ENCODE results near the gene CPTP.
A peak's percentile ranks its signal among the peaks of the same experiment; 100 is the strongest.

Gene CPTP

DNA sequence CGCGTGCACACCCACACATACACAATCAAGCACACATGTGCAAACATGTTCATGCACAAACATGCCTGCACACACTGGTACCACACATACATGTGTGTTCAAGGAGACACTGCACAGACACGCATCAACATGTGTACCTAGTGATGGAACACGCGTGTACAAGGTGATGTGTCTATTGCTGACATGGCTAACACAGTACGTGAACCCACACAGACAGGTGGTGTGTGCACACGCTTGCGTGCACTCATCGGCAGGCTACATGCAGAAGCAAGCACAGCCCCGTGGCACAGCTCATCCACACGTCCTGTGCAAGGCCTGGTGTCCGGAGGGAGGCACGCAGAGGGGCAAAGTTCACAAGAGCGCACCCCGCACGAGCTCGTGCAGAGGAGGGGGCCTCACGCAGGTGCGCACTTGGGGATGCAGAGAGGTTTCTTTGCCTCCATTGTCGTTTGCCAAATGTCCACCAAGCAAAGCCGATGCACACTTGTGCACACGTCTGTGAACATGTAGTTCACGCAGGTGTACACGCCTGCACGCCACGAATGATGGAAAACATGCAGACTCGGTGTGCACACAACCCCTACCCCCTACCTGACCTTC is 17.8 kb upstream of the CPTP start:
- H3K36me3 ChIP-seq (ENCODE audit: insufficient read depth, low read length), result peaks cover 8% of the 10 kb centered on the region; the same call in 1 of the 2 replicates
- H3K9me2 ChIP-seq (replicated peaks; ENCODE audit: low read depth, low read length), result no peaks in the 10 kb centered on the region
- peak overlapping the region; percentile 85 for H3K4me2 ChIP-seq (ENCODE audit: low read depth, low read length, poor library complexity, severe bottlenecking)
- peaks cover 37% of the 10 kb centered on the region for H3K79me2 ChIP-seq (ENCODE audit: insufficient read depth, low read length)
- no peak overlapping the region for H2AFZ ChIP-seq (ENCODE audit: low read length)
- H4K20me1 ChIP-seq (ENCODE audit: insufficient read depth, low read length, poor library complexity, severe bottlenecking), result peaks cover 34% of the 10 kb centered on the region
- TF ChIP-seq, protein P1, sequence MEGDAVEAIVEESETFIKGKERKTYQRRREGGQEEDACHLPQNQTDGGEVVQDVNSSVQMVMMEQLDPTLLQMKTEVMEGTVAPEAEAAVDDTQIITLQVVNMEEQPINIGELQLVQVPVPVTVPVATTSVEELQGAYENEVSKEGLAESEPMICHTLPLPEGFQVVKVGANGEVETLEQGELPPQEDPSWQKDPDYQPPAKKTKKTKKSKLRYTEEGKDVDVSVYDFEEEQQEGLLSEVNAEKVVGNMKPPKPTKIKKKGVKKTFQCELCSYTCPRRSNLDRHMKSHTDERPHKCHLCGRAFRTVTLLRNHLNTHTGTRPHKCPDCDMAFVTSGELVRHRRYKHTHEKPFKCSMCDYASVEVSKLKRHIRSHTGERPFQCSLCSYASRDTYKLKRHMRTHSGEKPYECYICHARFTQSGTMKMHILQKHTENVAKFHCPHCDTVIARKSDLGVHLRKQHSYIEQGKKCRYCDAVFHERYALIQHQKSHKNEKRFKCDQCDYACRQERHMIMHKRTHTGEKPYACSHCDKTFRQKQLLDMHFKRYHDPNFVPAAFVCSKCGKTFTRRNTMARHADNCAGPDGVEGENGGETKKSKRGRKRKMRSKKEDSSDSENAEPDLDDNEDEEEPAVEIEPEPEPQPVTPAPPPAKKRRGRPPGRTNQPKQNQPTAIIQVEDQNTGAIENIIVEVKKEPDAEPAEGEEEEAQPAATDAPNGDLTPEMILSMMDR (conservative IDR thresholded peaks at IDR 0.05; ENCODE audit: low read length), result no peak
- TF ChIP-seq EZH2phosphoT487 (IDR thresholded peaks at IDR 0.05; ENCODE audit: borderline replicate concordance), result no peak
- peak overlapping the region; percentile 83 for H3K9ac ChIP-seq (ENCODE audit: low read depth, low read length, poor library complexity, severe bottlenecking)
- H3K9me3 ChIP-seq (ENCODE audit: insufficient read depth, low read depth, low read length), result no peaks in the 10 kb centered on the region
- H3K4me1 ChIP-seq (ENCODE audit: insufficient read depth, low read length, poor library complexity, severe bottlenecking), result peaks cover 30% of the 10 kb centered on the region
- H3F3A ChIP-seq (ENCODE audit: low read depth), result no peaks in the 10 kb centered on the region; the same call in 1 of the 2 replicates
- no peaks in the 10 kb centered on the region for H3K27me3 ChIP-seq (ENCODE audit: insufficient read depth, low read length, poor library complexity, severe bottlenecking)
- H3K4me3 ChIP-seq (ENCODE audit: low read length, poor library complexity, severe bottlenecking), result peak overlapping the region; percentile 93

DNA sequence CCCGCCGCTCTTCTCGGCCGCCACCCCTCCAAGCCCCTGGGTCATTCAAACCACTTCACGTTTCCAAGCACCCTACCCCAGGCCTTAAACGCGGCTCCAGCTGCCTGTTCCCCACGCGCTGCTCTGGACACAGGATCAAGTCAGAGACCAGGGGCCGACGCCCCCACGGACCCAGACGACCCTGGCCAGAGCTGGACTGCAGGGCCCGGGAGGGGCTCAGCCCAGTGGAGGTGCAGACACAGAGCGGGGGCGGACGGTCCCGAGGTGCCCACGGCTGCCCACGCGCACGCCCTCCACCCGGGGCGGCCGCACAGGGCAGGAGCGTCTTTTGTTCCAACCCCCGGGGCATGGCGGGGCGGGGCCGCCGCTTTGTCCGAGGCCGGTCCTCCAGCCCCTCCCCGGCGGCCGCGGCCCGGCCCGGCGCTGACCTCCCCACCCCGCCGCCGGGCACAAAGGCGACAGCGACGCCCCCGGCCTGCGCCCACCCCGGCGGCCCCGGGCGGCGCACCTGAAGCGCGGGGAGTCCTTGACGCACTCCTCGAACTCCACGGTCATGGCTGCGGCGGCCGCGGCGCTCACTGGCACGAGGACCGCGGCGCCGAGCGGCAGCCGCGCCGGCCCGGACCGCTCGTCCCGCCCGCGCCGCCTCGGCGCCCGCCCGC is 17.2 kb upstream of the CPTP start:
- H2AFZ ChIP-seq (ENCODE audit: low read length), result peak overlapping the region; percentile 52; the same call in 1 of the 2 replicates
- peak overlapping the region; percentile 83 for H3K9ac ChIP-seq (ENCODE audit: low read depth, low read length, poor library complexity, severe bottlenecking)
- no peak for TF ChIP-seq EZH2phosphoT487 (IDR thresholded peaks at IDR 0.05; ENCODE audit: borderline replicate concordance)
- TF ChIP-seq, protein P1 (conservative IDR thresholded peaks at IDR 0.05; ENCODE audit: low read length), result no peak
- peak overlapping the region; percentile 93 for H3K4me3 ChIP-seq (ENCODE audit: low read length, poor library complexity, severe bottlenecking)
- peaks cover 30% of the 10 kb centered on the region for H3K4me1 ChIP-seq (ENCODE audit: insufficient read depth, low read length, poor library complexity, severe bottlenecking)
- peak overlapping the region; percentile 85 for H3K4me2 ChIP-seq (ENCODE audit: low read depth, low read length, poor library complexity, severe bottlenecking)
- no peaks in the 10 kb centered on the region for H3K27me3 ChIP-seq (ENCODE audit: insufficient read depth, low read length, poor library complexity, severe bottlenecking)
- no peaks in the 10 kb centered on the region for H3K9me3 ChIP-seq (ENCODE audit: insufficient read depth, low read depth, low read length)
- H3K9me2 ChIP-seq (replicated peaks; ENCODE audit: low read depth, low read length), result no peaks in the 10 kb centered on the region
- peaks cover 37% of the 10 kb centered on the region for H3K79me2 ChIP-seq (ENCODE audit: insufficient read depth, low read length)
- H3K36me3 ChIP-seq (ENCODE audit: insufficient read depth, low read length), result peaks cover 11% of the 10 kb centered on the region; the same call in 1 of the 2 replicates
- H4K20me1 ChIP-seq (ENCODE audit: insufficient read depth, low read length, poor library complexity, severe bottlenecking), result peaks cover 33% of the 10 kb centered on the region
- H3F3A ChIP-seq (ENCODE audit: low read depth), result no peaks in the 10 kb centered on the region; the same call in 1 of the 2 replicates

DNA sequence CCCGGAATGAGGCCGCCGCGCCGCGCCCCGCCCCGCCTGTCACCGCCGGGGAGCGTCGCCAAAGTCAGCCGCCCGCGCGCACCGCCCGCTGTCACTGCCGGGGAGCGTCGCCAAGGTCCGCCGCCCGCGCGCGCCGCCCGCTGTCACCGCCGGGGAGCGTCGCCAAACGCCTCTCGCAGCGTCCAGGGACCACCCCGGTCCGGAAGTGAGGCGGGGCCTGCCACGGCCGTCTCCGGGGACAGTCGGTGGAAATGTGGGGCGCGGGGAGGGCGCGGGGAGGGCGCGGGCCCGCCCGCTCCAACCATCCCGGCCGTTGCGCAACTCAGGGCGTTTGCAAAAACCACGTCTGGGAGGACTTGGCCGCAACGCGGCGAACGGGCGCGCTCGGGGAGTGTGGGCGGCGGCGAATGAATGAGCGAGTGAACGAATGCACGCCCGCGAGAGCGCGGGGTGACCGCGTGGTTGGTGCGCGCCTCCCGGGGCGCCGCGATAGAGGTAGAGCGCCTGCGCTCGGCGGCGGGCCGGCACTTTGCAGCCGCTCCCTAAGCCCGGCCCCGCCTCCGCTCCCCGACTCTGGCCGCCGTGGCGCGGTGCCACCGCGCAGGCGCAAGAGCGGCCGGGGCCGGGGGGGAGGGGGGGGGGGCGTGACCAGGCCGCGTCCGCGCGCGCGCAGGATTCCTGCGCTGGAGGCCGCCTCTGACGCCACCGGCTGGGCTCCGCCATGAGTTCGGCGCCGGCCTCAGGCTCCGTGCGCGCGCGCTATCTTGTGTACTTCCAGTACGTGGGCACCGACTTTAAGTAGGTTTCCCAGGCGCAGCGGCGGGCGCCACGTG is 16.5 kb upstream of the CPTP start, which contains the start of the genes ACAP3 and PUSL1:
Gene ACAP3 (minus strand): TSS at position 8 of the 833 bp plus-strand sequence. CDS start 115 bp downstream, outside the sequence.
Gene PUSL1 (plus strand): TSS at position 675 of the 833 bp plus-strand sequence. CDS start 47 bp downstream, at position 722.
- peaks cover 37% of the 10 kb centered on the region for H3K79me2 ChIP-seq (ENCODE audit: insufficient read depth, low read length)
- H2AFZ ChIP-seq (ENCODE audit: low read length), result peak within 1 kb of the TSS; percentile 99
- H3K4me2 ChIP-seq (ENCODE audit: low read depth, low read length, poor library complexity, severe bottlenecking), result peak within 1 kb of the TSS; percentile 87
- H3K9me2 ChIP-seq (replicated peaks; ENCODE audit: low read depth, low read length), result no peaks in the 10 kb centered on the region
- H3K9me3 ChIP-seq (ENCODE audit: insufficient read depth, low read depth, low read length), result no peaks in the 10 kb centered on the region
- peaks cover 33% of the 10 kb centered on the region for H4K20me1 ChIP-seq (ENCODE audit: insufficient read depth, low read length, poor library complexity, severe bottlenecking)
- H3K4me3 ChIP-seq (ENCODE audit: low read length, poor library complexity, severe bottlenecking), result peak within 1 kb of the TSS; percentile 98
- TF ChIP-seq EZH2phosphoT487 (IDR thresholded peaks at IDR 0.05; ENCODE audit: borderline replicate concordance), result no peak
- TF ChIP-seq, protein P1 (conservative IDR thresholded peaks at IDR 0.05; ENCODE audit: low read length), result no peak
- H3K9ac ChIP-seq (ENCODE audit: low read depth, low read length, poor library complexity, severe bottlenecking), result peak within 1 kb of the TSS; percentile 96
- no peaks in the 10 kb centered on the region; the same call in 1 of the 2 replicates for H3F3A ChIP-seq (ENCODE audit: low read depth)
- H3K27me3 ChIP-seq (ENCODE audit: insufficient read depth, low read length, poor library complexity, severe bottlenecking), result no peaks in the 10 kb centered on the region
- peaks cover 30% of the 10 kb centered on the region for H3K4me1 ChIP-seq (ENCODE audit: insufficient read depth, low read length, poor library complexity, severe bottlenecking)
- H3K36me3 ChIP-seq (ENCODE audit: insufficient read depth, low read length), result peaks cover 18% of the 10 kb centered on the region; the same call in 1 of the 2 replicates
